GM23338 (cell line): ENCODE data around the gene TTBK2. TPM values are rescaled to one million over a fixed set of nuclear protein-coding genes. Genes with fewer than 3 reads are reported as not detected.

Experiments
- ATAC-seq: fragments of 200-7000 bp; cut with Tn5 transposase; 3 replicates; pipeline ENCODE4 v1.9.1; 2020
- DNase-seq: peaks from one replicate; pipeline ENCODE4 v3.0.0-alpha.2; 2015; ENCODE audit warnings: low spot score
- H2AFZ ChIP-seq: fragments of 200-600 bp; sonication (generic); 2 replicates; pipeline ENCODE4 v1.8.0; 2016; ENCODE audit warnings: antibody characterized with exemption, mild to moderate bottlenecking, moderate library complexity
- H3F3A ChIP-seq: fragments of 200-600 bp; sonication (generic); replicated peaks from 2 replicates; pipeline ENCODE4 v1.8.0; 2017; ENCODE audit warnings: antibody characterized with exemption, mixed run types, low read depth
- H3K27ac ChIP-seq: fragments of 200-600 bp; sonication (generic); 2 replicates; pipeline ENCODE4 v1.6.1; 2016; ENCODE audit warnings: low read depth
- H3K27me3 ChIP-seq: fragments of 200-600 bp; sonication (generic); 2 replicates; pipeline ENCODE4 v1.8.0; 2016; ENCODE audit warnings: mild to moderate bottlenecking, mixed run types, moderate library complexity; ENCODE audit not compliant: insufficient read depth
- H3K36me3 ChIP-seq: fragments of 200-600 bp; sonication (generic); 2 replicates; pipeline ENCODE4 v1.8.0; 2016; ENCODE audit warnings: mild to moderate bottlenecking; ENCODE audit not compliant: insufficient read depth
- H3K4me1 ChIP-seq: fragments of 200-600 bp; sonication (generic); 2 replicates; pipeline ENCODE4 v1.8.0; 2016; ENCODE audit warnings: mild to moderate bottlenecking, moderate library complexity; ENCODE audit not compliant: insufficient read depth
- H3K4me2 ChIP-seq: fragments of 200-600 bp; sonication (generic); 2 replicates; pipeline ENCODE4 v1.7.1; 2017; ENCODE audit warnings: mixed run types
- H3K4me3 ChIP-seq: fragments of 200-600 bp; sonication (generic); 2 replicates; pipeline ENCODE4 v1.6.1; 2016; ENCODE audit warnings: mixed run types
- H3K79me2 ChIP-seq: fragments of 200-600 bp; sonication (generic); replicated peaks from 2 replicates; pipeline ENCODE4 v1.8.0; 2017; ENCODE audit warnings: mild to moderate bottlenecking; ENCODE audit not compliant: insufficient read depth
- H3K9me2 ChIP-seq: fragments of 200-600 bp; sonication (generic); 2 replicates; pipeline ENCODE4 v1.8.0; 2017; ENCODE audit not compliant: insufficient read depth
- H4K20me1 ChIP-seq: fragments of 200-600 bp; sonication (generic); replicated peaks from 2 replicates; pipeline ENCODE4 v1.8.0; 2017; ENCODE audit warnings: mild to moderate bottlenecking; ENCODE audit not compliant: insufficient read depth
- H3K27ac Mint-ChIP-seq: 2 replicates; pipeline ENCODE4 v1.8.0; 2020; ENCODE audit warnings: inconsistent platforms, mild to moderate bottlenecking, moderate library complexity, mixed read lengths
- H3K27me3 Mint-ChIP-seq: 3 replicates; pipeline ENCODE4 v1.8.0; 2022; ENCODE audit warnings: low read depth, mild to moderate bottlenecking, moderate library complexity, mixed read lengths, inconsistent platforms; ENCODE audit not compliant: insufficient read depth, poor library complexity
- H3K36me3 Mint-ChIP-seq: 3 replicates; pipeline ENCODE4 v1.8.0; 2021; ENCODE audit warnings: low read depth, mild to moderate bottlenecking, inconsistent platforms, moderate library complexity, mixed read lengths
- H3K4me1 Mint-ChIP-seq: 3 replicates; pipeline ENCODE4 v1.8.0; 2020; ENCODE audit warnings: mild to moderate bottlenecking, inconsistent platforms, mixed read lengths
- H3K4me3 Mint-ChIP-seq: 3 replicates; pipeline ENCODE4 v1.8.0; 2021; ENCODE audit warnings: moderate library complexity, mild to moderate bottlenecking, inconsistent platforms, mixed read lengths
- H3K9me3 Mint-ChIP-seq: 3 replicates; pipeline ENCODE4 v1.8.0; 2020; ENCODE audit warnings: moderate library complexity, mild to moderate bottlenecking, inconsistent platforms, mixed read lengths
- POLR2AphosphoS5 ChIP-seq: IDR thresholded peaks from 2 replicates; pipeline ENCODE4 v1.6.1; 2016; ENCODE audit warnings: antibody characterized with exemption, low read depth
- REST ChIP-seq: IDR thresholded peaks from one replicate; pipeline ENCODE4 v1.6.1; 2018; ENCODE audit warnings: antibody characterized with exemption; ENCODE audit not compliant: unreplicated experiment
- ZNF462 ChIP-seq: fragments of 250-450 bp; sonication (Bioruptor Pico); IDR thresholded peaks from 2 replicates; pipeline ENCODE4 v1.5.0; 2020; ENCODE audit warnings: mild to moderate bottlenecking, moderate library complexity
- polyA plus RNA-seq: library from polyadenylated mRNA; unstranded; fragments of >200 nt; fragmentation: Nextera tagmentation; extraction: Ambion mirVana; gene quantifications from 2 replicates; pipeline ENCODE4 v1.2.1, GENCODE V29; 2016
- total RNA-seq: library from RNA; depleted of rRNA; stranded (reverse); fragments of >200 nt; shearing (Covaris generic); gene quantifications from 2 replicates; pipeline ENCODE4 v1.2.3, GENCODE V29; 2014

TTBK2 gene
- total and polyA plus RNA-seq, 2 experiments from 2014 or later = 5.8 to 15.9 TPM

DNA sequence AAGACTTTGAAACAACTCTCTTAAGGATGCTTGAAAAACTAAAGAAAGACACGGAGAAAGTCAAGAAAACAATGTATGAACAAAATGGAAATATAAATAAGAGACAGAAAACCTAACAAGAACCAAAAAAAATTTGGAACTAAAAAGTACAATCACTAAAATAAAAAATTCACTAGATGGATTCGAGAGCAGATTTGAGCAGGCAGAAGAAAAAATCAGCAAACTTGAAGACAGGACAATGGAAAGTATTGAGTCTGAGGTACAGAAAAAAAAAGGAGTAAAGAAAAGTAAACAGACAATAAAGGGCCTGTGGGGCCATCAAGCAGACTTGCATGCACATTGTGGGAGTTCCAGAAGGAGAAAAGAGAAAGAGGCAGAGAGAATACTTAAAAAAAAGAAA is 170.3 kb downstream of the TTBK2 start:
- Mint-ChIP-seq H3K27ac (no peak overlapping the region), H3K27me3 (no peaks in the 10 kb centered on the region), H3K36me3 (peaks cover 8% of the 10 kb centered on the region), H3K9me3 (no peaks in the 10 kb centered on the region), H3K4me3 (no peak overlapping the region), H3K4me1 (no peaks in the 10 kb centered on the region)
- Histone ChIP-seq H4K20me1 (no peaks in the 10 kb centered on the region), H3K36me3 (no peaks in the 10 kb centered on the region), H3K79me2 (no peaks in the 10 kb centered on the region), H3K4me1 (no peaks in the 10 kb centered on the region), H3K27ac (no peak overlapping the region), H3K9me2 (no peaks in the 10 kb centered on the region), H3K27me3 (no peaks in the 10 kb centered on the region), H3K4me2 (no peak overlapping the region), H2AFZ (no peak overlapping the region), H3F3A (no peaks in the 10 kb centered on the region), H3K4me3 (no peak overlapping the region)
- no peak for TF ChIP-seq REST
- no peak for TF ChIP-seq POLR2AphosphoS5
- TF ChIP-seq ZNF462 (CRISPR knock-in tag) = no peak
- ATAC-seq (no peak), DNase-seq (no peak)
